Right lobe of liver (tissue), 6 donors: ENCODE data around the gene CDC20. TPM values are rescaled to one million over a fixed set of nuclear protein-coding genes. Genes with fewer than 3 reads are reported as not detected.

Experiments used
- ATAC-seq, 4 donors: fragments of 200-7000 bp; cut with Tn5 transposase; one replicate each; pipeline ENCODE4 v1.9.1; 2020; ENCODE audit warnings: mild to moderate bottlenecking in 4 of 4, moderate library complexity in 4 of 4
- DNase-seq, 3 donors: peaks; one replicate each; pipeline ENCODE4 v3.0.0-alpha.2; 2020
- H3K27ac ChIP-seq, 3 donors: fragments of 200-600 bp; one replicate each; pipeline ENCODE4 v1.8.0; 2022
- H3K27me3 ChIP-seq, 2 donors: fragments of 200-600 bp; one replicate each; pipeline ENCODE4 v1.8.0; 2022
- H3K36me3 ChIP-seq, 4 donors: fragments of 200-600 bp; sonication (generic) in 1 of 4; one replicate each; pipeline versions ENCODE4 v1.5.1 to v1.8.0; 2017 to 2022; ENCODE audit warnings: control low read depth in 1 of 4
- H3K4me1 ChIP-seq, 4 donors: fragments of 200-600 bp; sonication (generic) in 1 of 4; one replicate each; pipeline versions ENCODE4 v1.5.1 to v1.8.0; 2017 to 2022; ENCODE audit warnings: control low read depth in 1 of 4
- H3K4me3 ChIP-seq, 3 donors: fragments of 200-600 bp; one replicate each; pipeline ENCODE4 v1.8.0; 2022
- H3K9me3 ChIP-seq, 4 donors: fragments of 200-600 bp; sonication (generic) in 1 of 4; one replicate each; pipeline versions ENCODE4 v1.5.1 to v1.8.0; 2017 to 2022; ENCODE audit warnings: control low read depth in 1 of 4
- POLR2A ChIP-seq: fragments of 450-650 bp; IDR thresholded peaks from one replicate; pipeline ENCODE4 v1.6.1; 2017; ENCODE audit warnings: antibody characterized with exemption, mild to moderate bottlenecking
- WGBS: methylation state at CpG from one replicate; pipeline ENCODE4 v1.1.6; 2018; ENCODE audit warnings: low coverage, low lambda C conversion rate; ENCODE audit not compliant: insufficient coverage; ENCODE audit errors: missing lambda C conversion rate; 5-methylcytosine and 5-hydroxymethylcytosine counted together
- intact Hi-C, 2 donors: fragments of 100-400 bp; cut with DNase I; formaldehyde crosslinking; loops; one replicate each; pipeline versions ENCODE4 v1.11.2 to v1.14.1; 2022
- total RNA-seq, 6 experiments: library from RNA; depleted of rRNA in 2 of 6; stranded (reverse); fragments of >200 nt in 2 of 6; fragmentation: NEBNext Ultra II Directional in 3 of 6; extraction: Animal tissue kit (Norgen Biotek cat#: 25700) in 3 of 6; gene quantifications; one replicate each; pipeline versions ENCODE4 v1.1.0 to v1.2.4, GENCODE V29; 2016 to 2023
- TF ChIP-seq, protein P1 (sequence below), 4 donors: fragments of 200-600 bp in 3 of 4; fragments of 450-650 bp in 1 of 4; IDR thresholded peaks; one replicate each; pipeline versions ENCODE4 v1.5.1 to v1.8.0; 2016 to 2022; ENCODE audit warnings: antibody characterized with exemption in 4 of 4, mild to moderate bottlenecking in 2 of 4
- donor health status: DM: no; HTN: yes; CAD: no.
- donor health status: DM: no; HTN: no; CAD: no.
- donor health status: DM: no; HTN: no; CAD: no.
- donor health status: DM: no; HTN: yes; CAD: no.
- donor health status: DM: no; HTN: yes; CAD: no.

The CDC20 gene
- total RNA-seq, 6 experiments from 2014 or later = 0.49 to 5.3 (median 2.3) TPM; not detected in 1

- WGBS = 86% methylated on average over 1 of the region's 1 CpG
- DNase-seq = no peak
- ATAC-seq = no peak
These were observed 31.1 kb upstream of the CDC20 start for GRCh38 chr1:43327549-43328292.

DNA sequence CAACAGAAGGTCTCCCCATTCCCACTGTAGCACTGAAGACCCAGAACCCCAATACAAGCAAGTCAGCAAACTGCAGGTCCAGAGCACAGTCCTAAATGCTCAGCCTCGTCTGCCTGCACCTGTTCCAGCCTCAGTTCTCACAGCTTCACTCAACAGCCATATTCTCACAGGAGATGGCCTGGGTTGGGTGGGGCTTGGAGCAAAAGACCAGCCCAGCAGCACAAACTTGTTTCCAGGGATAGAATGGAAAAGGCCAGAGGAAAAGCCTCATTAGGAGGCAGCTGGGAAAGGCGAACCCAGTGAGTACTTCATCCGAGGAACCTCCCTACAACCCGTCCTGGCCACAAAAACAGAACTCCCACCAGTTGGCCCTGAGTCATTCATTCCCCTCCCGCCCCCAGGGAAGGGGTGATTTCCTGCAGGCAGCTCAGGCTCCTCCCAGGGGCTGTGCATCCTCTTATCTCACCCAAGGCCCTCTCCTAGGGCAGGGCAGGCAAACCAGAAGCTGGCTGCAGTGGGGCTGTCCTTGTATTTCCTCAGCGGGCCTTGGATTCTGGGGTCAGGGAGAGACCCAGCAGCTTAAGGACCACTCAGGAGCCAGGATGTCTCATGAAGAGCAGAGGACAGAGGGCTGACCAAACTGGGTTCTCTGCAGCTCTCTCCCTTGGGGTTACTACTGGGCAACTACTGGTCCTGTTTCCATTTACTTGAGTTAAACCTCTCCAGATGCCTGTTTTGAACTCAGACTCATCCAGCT lies 28.6 kb upstream of the CDC20 start:
- Histone ChIP-seq H3K4me1 (no peaks in the 10 kb centered on the region), H3K36me3 (no peaks in the 10 kb centered on the region), H3K27ac (no peak overlapping the region), H3K4me3 (no peak overlapping the region), H3K9me3 (no peaks in the 10 kb centered on the region), H3K27me3 (no peaks in the 10 kb centered on the region)
- intact Hi-C loops = no loop called here
- 75% methylated on average over 1 of the region's 6 CpGs for WGBS
- TF ChIP-seq, protein P1, sequence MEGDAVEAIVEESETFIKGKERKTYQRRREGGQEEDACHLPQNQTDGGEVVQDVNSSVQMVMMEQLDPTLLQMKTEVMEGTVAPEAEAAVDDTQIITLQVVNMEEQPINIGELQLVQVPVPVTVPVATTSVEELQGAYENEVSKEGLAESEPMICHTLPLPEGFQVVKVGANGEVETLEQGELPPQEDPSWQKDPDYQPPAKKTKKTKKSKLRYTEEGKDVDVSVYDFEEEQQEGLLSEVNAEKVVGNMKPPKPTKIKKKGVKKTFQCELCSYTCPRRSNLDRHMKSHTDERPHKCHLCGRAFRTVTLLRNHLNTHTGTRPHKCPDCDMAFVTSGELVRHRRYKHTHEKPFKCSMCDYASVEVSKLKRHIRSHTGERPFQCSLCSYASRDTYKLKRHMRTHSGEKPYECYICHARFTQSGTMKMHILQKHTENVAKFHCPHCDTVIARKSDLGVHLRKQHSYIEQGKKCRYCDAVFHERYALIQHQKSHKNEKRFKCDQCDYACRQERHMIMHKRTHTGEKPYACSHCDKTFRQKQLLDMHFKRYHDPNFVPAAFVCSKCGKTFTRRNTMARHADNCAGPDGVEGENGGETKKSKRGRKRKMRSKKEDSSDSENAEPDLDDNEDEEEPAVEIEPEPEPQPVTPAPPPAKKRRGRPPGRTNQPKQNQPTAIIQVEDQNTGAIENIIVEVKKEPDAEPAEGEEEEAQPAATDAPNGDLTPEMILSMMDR (IDR thresholded peaks at IDR 0.05) = no peak
- no peak for TF ChIP-seq POLR2A
- DNase-seq = peak in 2 of 3 donors; percentile 39 to 48
- peak; percentile 52 to 91 (median 70) for ATAC-seq

More at GRCh38 chr1:43327549-43328292, 31.1 kb upstream of the CDC20 start:
- Histone ChIP-seq H3K9me3 (no peaks in the 10 kb centered on the region), H3K36me3 (no peaks in the 10 kb centered on the region), H3K27ac (no peak overlapping the region), H3K27me3 (no peaks in the 10 kb centered on the region), H3K4me1 (no peaks in the 10 kb centered on the region), H3K4me3 (no peak overlapping the region)
- TF ChIP-seq, protein P1 (IDR thresholded peaks at IDR 0.05) = no peak
- TF ChIP-seq POLR2A = no peak
- intact Hi-C loops = no loop called here

GRCh38 chr1:43331688-43332087 lies 27.1 kb upstream of the CDC20 start:
- Histone ChIP-seq H3K4me3 (no peak overlapping the region), H3K9me3 (no peaks in the 10 kb centered on the region), H3K27me3 (no peaks in the 10 kb centered on the region), H3K36me3 (no peaks in the 10 kb centered on the region), H3K4me1 (no peaks in the 10 kb centered on the region), H3K27ac (no peak overlapping the region)
- 96% methylated on average over 4 of the region's 5 CpGs for whole genome bisulfite sequencing
- intact Hi-C loops = no loop called here
- ATAC-seq (no peak), DNase-seq (peak in 1 of 3 donors; percentile 8)
- TF ChIP-seq, protein P1 (IDR thresholded peaks at IDR 0.05) = no peak
- no peak for TF ChIP-seq POLR2A

DNA sequence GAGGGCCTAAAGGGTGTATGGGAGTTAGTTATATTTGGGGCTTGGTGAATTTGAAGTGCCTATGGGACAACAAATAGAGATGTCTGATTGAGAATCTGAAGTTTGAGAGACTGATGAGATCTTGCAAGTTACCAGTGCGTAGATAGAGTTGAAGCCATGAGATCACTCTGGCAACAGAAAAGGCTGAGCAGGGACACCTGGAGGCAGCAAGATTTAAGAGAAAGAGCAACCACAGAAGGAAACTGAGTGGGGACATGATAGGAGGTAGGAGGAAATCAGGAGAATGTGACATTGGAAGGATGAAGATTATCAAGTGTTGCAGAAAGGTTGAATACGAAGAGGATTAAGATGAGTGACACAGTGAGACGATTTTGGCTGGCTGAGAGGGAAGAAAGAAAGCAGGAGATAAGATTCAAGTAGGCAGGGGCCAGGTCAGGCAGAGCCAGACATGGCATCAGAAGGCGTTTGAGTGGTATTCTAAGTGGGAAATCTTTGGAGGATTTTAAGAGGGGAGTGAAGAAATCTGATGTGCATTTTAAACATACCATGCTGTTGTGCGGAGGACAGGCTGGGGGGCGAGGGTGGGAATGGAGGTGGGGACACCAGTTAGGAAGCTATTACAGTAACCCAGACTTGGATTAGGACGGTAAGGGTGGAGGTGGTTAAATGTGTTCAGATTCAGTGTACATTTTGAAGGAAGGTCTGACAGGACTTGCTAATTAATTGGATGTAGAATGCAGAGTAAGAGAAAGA lies 24.2 kb upstream of the CDC20 start:
- WGBS = 75% methylated on average over 7 of the region's 7 CpGs
- Histone ChIP-seq H3K27ac (no peak overlapping the region), H3K9me3 (no peaks in the 10 kb centered on the region), H3K4me3 (no peak overlapping the region), H3K27me3 (no peaks in the 10 kb centered on the region), H3K4me1 (no peaks in the 10 kb centered on the region), H3K36me3 (no peaks in the 10 kb centered on the region)
- ATAC-seq = peak in 3 of 4 donors; percentile 52 to 68 (median 67)
- DNase-seq = peak in 1 of 3 donors; percentile 37
- TF ChIP-seq, protein P1 (IDR thresholded peaks at IDR 0.05) = peak in 1 of 4 donors; percentile 22
- TF ChIP-seq POLR2A = no peak
- intact Hi-C loops = no loop called here
